GM21576 (cell line): Measurements from ENCODE around the gene FAM222B.
A peak's percentile ranks its signal among the peaks of the same experiment; 100 is the strongest.
"Not testable (repeated sequence)": the region's sequence is repeated elsewhere in the genome, so short reads cannot be mapped to it uniquely, and the experiment has no call there.

Experiments used
- ATAC-seq: cut with Tn5 transposase; IDR thresholded peaks from one replicate; pipeline ENCODE4 v1.9.1; 2021; ENCODE audit warnings: mild to moderate bottlenecking, moderate library complexity; ENCODE audit not compliant: unreplicated experiment

FAM222B gene

DNA sequence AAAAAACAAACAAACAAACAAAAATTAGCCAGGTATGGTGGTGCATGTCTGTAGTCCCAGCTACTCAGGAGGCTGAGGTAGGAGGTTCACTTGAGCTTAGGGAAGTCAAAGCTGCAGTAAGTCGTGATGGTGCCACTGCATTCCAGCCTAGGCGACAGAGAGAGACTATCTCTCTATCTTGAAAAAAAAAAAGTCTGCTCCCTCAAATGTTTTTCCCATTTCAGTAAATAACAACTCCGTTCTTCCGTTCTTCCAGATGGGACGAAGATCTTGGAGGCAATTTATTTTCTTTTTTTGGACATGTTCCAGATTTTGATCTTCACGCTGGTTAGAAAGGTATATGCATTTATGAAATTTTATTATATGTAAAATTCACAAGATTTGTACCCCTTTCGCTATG is 31.2 kb upstream of the FAM222B start:
- ATAC-seq, result no peak

DNA sequence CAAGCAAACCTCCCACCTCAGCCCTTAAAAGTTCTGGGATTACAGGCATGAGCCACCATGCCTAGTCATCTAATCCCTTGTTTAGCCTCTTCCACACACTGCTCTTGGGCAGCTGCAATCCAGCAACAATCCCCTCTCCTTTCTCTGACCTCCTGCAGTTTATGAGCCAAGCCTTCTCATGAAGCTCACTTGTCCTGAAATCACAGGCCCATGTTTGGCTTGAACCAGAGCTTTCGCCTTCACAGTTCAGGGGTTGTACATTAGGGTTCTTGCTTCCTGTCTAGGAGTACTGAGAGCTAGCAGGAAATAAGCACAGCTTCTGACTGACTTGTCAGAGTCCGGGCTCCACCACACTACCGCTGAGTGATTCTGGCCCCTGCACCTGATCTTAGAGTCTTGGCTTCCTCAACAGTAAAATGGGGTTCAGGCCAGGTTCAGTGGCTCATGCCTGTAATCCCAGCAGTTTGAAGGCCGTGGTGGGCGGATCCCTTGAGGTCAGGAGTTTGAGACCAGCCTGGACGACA is 28.5 kb upstream of the FAM222B start:
- ATAC-seq, result peak; percentile 89

DNA sequence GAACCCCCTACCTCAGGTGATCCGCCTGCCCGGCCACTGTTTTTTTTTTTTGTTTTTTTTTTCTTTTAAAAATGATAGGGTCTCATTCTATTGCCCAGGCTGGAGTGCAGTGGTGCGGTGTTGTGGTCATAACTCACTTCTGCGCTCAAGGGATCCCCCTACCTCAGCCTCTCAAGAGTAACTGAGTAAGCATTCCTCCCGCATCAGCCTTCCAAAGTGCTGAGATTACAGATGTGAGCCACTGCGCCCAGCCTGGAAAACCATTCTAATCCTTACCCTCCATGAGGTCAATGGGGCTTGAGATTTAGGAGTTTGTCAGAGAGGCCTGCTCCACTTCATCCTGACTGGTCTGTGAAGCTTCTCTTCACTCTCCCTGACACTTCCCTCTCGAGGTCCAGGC is 24.7 kb upstream of the FAM222B start:
- ATAC-seq, result no peak

DNA sequence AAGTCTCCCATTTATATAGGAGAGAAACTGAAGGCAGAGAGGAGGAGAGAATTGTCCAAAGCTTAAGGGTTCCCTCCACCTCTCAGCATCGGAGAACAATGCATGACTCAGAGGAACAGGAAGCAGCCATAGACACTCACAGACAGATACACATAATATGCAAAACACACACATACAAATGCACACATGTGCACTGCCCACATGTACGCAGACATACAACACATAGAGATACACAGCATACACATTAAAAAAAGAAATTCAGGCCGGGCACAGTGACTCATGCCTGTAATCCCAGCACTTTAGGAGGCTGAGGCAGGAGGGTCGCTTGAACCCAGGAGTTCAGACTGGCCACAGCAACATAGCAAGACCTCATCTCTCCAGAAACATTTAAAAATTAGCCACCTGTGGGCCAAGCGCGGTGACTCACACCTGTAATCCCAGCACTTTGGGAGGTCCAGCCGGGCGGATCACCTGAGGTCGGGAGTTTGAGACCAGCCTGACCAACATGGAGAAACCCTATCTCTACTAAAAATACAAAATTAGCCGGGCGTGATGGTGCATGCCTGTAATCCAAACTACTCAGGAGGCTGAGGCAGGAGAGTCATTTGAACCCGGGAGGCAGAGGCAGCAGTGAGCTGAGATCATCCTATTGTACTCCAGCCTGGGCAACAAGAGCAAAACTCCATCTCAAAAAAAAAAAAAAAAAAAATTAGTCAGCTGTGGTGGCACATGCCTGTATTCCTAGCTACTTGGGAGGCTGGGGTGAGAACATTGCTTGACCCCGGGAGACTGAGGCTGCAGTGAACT is 23.6 kb upstream of the FAM222B start:
- no peak for ATAC-seq

DNA sequence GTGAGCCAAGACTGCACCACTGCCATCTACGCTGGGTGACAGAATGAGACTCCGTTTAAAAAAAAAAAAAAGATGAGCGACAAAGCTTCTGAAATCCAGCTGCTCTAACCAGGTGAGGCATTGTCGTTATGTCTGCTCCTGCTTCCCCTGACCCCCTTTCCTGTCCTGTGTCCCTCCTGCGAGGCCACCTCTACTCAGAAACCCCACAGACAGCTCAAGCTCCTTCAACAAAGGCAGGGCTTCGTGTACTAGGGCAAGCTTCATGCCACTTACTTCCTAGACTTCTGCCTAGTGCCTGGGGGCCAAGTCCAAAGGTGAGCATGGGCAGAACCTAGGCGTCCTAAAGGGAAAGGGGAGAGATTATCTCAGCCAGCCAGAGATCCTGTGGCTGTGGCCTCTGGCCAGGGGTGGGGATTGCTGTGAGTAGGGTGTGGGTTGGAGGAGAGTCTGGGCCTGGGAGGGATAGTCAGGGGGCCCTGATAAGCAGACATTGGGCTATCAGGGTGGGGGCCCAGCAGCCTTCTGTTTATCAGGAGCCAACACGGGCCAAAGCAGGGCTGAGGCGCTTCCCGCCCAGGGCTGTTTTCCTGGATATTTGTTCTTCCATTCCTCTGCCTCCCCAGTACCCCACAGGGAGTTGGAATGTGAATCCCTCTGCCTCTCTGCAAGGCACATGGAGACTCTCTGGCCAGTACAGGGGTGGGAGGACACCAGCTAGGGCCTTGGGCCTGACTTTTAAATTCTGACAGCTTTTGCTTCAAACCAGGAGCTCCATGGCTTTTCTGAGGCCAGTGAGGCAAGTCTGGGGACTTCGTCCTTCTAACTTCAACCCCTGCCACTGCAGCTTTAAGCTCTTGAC is 22.6 kb upstream of the FAM222B start:
- no peak for ATAC-seq

DNA sequence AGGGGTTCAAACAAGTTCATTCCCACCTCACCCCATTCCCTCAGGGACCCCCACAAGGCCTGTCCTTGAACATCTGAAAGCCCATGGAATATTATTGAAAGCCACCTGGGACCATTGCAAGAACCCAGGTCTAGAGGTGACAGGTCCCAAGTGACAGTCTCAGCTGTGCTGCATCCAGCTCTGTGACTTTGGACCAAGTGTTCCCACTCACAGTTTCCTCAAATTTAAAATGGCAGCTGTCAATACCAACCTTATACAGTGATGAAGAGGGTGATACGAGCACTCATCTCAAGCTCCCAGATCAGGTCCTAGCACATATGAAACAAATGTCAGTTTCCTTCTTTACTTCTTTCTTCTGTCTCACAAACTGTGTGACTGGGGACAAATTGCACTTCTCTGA is 21.4 kb upstream of the FAM222B start:
- ATAC-seq, result no peak

DNA sequence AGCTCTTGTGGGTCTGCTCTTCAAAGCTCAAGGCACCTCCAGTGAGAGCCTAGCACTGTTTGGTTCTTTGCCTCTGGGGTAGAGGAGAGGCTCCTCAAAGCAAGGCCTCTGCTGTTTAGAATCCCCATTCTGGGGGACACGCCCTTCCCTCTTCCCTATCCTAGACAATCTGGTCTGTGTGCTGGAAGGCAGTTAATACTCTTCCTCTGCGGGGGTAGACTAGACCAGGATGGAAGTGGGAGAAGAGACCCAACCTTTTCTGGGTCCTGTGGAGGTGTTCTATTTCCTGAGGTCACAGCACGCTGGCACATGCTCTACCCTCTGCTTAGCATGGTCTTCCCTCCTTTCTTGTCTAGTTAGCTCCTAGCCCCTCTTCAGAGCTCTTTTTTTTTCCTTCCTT is 20.0 kb upstream of the FAM222B start:
- ATAC-seq, result no peak

DNA sequence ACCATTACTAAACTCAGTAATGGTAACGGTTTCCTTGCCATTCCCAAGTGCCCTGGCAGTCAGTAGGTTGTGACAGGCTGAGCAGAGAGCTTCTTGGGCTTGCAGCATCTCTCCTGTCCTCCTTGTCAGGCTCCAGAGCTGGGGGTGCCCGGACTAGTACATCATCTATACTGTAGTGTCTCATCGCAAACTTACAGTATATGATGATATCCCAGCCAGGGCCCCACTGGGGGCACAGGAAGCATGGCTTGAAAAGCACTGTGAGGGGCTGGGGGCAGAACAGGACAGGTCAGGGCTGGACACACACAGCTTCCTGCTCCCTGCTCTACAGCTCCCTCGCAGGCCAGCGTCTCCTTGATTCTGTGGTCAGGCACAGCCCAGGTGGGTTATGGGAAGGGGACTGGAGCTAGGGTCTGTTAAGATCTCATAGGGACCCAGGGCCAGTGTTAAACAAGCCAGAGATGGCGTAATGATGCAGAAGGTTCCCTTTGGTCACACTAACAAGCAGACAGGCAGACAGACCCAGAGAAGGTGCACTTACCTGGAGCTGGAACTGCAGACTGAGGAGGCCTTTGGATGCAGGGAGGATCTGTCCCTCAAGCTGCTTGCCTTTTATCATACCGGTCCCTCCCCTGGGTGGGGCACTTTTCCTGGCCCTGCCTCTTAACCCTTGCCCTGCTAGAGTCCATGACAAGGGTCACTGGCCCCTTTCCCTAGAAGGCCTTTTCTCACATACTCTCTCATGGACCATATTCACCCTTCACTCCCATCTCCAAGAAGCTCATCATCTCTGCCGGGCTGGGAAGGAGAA is 19.0 kb upstream of the FAM222B start:
- ATAC-seq, result no peak

DNA sequence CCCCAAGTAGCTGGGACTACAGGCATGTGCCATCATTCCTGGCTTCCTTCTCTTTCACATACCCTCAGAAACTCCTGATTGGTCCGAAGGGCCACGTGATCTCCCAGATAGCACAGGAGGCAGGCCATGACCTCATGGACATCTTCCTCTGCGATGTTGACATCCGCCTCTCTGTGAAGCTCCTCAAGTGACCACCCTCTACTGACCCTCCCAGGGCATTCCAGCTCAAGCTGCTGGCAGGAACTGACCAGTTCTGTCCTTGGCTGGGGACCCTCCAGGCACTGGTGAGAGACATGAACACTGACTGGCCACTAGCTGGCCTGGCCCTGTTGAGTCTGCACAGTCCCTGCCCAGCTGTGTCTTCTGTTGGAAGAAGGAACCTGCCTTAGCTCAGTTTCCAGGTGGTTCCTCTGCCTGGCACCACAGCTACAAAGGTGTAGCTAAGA is 17.8 kb upstream of the FAM222B start:
- ATAC-seq, result no peak

DNA sequence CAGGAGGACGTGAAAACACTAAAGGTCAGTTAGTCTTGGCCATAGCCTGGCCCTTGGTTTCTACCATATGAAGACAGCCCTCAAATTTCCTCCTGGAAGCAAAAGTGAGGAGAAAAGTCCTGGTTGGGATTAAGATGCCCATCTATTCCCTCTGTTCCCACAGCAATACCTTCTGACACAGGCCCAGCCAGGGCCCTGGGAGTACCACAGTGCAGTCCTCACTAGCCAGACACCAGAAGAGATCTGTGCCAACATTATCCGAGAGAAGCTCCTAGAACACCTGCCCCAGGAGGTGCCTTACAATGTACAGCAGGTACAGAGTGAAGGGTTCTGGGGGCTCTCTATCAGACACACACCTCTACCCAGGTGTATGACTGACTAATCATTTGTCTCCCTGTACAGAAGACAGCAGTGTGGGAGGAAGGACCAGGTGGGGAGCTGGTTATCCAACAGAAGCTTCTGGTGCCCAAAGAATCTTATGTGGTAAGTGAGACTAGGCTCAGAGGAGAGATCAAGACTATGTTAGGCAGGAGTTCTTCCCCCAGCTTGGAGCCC is 16.3 kb upstream of the FAM222B start:
- ATAC-seq, result no peak

DNA sequence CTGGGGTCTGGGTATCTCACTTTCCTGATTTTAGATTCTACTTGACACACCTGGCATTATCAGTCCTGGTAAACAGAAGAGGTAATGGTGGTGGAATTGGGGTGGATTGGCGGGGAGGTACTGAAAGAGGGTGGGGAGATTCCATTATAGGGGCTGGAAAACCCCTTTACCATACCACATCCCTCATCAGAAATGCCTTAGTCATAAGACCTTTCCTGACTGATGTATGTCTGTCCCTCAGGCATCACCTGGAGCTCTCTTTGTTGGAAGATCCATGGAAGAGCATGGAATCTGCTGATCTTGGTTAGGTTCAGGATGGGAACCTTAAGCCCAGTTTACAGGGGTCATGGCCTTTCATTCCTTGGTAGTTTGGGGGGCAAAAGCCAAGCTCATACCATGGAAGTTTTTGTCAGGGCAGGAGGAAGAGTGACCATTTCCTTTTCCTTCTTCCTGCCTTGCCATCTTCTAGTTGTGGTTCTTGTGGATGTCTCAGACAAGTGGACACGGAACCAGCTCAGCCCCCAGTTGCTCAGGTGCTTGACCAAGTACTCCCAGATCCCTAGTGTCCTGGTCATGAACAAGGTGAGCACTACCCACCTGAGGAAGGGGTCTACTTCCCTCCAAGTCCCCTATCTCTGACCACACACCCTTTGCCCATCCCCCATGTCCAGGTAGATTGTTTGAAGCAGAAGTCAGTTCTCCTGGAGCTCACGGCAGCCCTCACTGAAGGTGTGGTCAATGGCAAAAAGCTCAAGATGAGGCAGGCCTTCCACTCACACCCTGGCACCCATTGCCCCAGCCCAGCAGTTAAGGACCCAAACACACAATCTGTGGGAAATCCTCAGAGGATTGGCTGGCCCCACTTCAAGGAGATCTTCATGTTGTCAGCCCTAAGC is 15.6 kb upstream of the FAM222B start:
- ATAC-seq, result no peak

DNA sequence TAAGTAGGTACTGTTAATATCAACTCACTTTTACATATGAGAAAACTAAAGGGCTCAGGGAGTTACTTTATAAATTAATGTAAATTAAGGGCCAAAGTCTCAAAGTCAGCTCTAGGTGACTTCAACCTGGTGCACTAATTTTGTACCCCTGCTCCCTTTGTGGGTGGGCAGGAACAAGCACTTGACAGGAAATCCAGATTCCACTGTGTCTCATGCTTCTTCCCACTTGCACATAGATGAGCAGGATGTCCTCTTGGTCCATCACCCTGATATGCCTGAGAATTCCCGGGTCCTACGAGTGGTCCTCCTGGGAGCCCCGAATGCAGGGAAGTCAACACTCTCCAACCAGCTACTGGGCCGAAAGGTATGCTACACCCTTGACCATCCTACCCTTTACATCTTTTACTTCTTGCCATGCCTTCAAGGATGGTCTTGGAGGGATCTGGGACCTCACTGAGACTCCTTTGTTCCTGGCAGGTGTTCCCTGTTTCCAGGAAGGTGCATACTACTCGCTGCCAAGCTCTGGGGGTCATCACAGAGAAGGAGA is 13.5 kb upstream of the FAM222B start:
- no peak for ATAC-seq

DNA sequence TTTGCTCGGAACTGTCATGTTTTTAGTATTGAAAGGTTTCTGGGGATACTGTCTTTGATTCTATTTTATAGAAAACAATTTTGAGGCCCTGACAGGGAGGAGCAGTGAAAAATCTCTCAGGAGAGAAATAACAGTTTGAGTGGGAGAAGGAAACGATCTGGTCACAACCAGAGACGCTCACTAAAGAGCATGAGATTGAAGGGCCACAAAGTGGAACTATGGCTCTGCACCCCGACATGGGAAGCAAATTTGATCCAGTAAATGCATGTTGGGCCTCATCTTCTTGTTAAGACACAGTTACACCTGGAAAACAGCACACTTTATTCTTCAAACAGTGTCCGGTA is 12.7 kb upstream of the FAM222B start:
- ATAC-seq, result no peak

DNA sequence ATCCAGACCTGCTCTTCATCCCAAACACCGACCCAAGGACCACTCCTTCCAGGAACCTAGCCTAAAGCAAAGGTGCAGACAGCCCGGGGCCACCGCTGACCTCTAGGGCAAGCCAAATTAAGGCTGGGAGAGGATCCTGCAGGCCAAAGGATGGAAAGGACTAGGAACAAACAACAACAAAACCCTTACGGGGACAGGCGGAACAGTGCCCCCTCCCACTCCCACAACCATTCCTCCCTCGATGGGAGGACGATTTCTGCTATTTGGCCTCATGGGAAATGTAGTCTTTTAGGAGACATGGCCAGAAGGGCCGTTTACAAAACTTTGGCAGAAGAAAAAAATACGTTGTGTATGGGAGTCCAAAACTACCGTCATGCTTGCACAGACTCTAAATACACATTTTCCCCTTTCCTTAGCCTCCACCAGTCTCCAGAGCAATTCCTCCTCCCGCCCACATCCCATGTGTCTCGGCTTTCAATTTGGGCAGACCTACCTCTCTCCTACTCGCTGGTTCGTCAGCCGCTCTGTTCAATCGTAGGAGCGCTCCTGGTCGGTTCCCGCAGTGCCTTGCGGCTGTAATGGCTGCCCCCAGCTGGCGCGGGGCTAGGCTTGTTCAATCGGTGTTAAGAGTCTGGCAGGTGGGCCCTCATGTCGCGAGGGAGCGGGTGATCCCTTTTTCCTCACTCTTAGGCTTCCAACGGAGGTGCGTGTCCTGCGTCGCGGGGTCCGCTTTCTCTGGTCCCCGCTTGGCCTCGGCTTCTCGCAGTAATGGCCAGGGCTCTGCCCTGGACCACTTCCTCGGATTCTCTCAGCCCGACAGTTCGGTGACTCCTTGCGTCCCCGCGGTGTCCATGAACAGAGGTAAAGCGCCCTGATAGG is 12.1 kb upstream of the FAM222B start, which contains the start of gene ERAL1:
TSS of gene ERAL1 (plus strand) at position 560 of the 879 bp plus-strand sequence. CDS start at position 579, 19 bp downstream.
- ATAC-seq, result peak; percentile 91

DNA sequence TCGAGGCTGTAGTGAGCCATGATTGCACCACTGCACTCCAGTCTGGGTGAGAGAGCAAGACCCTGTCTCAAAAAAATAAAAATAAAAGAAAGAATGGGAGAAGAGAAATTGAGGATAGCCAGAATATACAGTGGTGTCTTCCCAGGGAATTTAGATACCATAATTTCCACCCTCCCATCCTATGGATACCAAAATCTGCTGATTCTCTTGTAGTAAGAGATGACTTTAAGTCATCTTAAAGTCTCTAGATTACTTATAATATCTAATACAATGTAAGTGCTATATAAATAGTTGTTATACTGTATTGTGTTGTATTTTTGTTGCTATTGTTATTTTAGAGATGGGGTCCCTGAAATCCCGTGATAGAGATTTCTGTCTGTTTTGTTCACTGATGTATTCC is 10.7 kb upstream of the FAM222B start:
- ATAC-seq, result no peak

DNA sequence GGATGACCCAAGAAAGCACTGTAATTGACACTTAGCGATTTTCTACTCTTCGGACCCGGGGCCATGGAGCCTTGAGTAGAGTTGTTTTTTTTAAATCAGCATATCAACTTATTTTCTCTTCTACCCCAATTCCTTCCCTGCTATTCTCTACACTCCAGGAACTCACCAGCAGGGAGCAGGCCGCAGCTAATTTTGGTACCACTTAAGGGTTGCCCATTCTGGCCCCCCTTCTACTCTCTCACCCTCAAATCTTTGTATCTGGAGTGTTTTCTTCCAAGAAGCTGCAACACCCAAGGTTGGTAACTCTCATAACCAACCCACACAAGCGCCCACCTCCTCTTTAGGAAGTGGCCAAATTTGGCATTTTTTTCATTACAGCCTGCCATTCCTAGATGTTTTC is 6.7 kb upstream of the FAM222B start:
- ATAC-seq, result no peak

DNA sequence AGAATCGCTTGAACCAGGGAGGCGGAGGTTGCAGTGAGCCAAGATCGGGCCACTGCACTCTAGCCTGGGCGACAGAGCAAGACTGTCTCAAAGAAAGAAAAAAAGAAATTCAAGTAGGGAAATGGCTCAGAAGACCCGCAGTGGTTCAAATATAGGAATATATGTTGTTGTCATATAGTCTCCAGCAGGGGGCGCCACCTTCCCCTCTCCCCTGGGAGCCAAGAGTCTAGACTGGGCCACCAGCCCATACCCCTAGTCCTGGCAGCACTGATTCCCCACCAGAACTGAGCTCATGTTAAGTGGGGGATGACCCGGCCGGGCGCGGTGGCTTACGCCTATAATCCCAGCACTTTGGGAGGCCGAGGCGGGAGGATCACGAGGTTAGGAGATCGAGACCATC is 6.1 kb upstream of the FAM222B start:
- not testable (repeated sequence) for ATAC-seq

DNA sequence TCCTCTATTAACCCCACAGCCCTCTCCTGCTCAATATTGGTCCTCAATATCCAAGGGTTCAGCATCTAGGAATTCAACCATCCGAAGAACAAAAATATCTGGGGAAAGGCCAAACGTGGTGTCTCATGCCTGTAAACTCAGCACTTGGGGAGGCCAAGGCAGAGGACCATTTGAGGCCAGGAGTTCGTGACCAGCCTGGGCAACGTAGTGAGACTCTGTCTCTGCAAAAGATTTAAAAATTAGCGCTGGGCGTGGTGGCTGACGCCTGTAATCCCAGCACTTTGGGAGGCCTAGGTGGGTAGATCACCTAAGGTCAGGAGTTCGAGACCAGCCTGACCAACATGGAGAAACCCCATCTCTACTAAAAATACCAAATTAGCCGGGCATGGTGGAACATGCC is 4.1 kb upstream of the FAM222B start:
- ATAC-seq, result not testable (repeated sequence)
